B cell (primary cell): ENCODE results near the gene CFL2. TPM values are rescaled to one million over a fixed set of nuclear protein-coding genes. Genes with fewer than 3 reads are reported as not detected.

Experiments used
- ATAC-seq: fragments of 200-7000 bp; cut with Tn5 transposase; one replicate; pipeline ENCODE4 v1.10.0; 2021; ENCODE audit warnings: low read depth, mild to moderate bottlenecking, moderate number of reproducible peaks, moderate library complexity
- CTCF ChIA-PET: fragments of 350-600 bp; sonication (Branson Sonifier 250); formaldehyde crosslinking; loops from one replicate; lab custom pipeline; 2021; ENCODE audit warnings: antibody characterized with exemption, inconsistent platforms; lab: Charles Lee
- POLR2A ChIA-PET: fragments of 350-600 bp; sonication (Branson Sonifier 250); formaldehyde crosslinking; loops from one replicate; lab custom pipeline; 2021; ENCODE audit warnings: antibody characterized with exemption; lab: Charles Lee
- DNase-seq: peaks from one replicate; pipeline ENCODE4 v3.0.0; 2013
- H2AFZ ChIP-seq: 2 replicates; pipeline ENCODE4 v1.6.1; 2012; ENCODE audit warnings: mild to moderate bottlenecking, low read depth, low read length; ENCODE audit not compliant: insufficient read depth, poor library complexity, severe bottlenecking
- H3K27ac ChIP-seq, 2 donors: 1 replicate in 1 of 2; 2 replicates in 1 of 2; pipeline ENCODE4 v1.5.1; 2012 to 2013; ENCODE audit warnings: low read length in 2 of 2, mild to moderate bottlenecking in 2 of 2, moderate library complexity in 1 of 2
- H3K27me3 ChIP-seq, 4 experiments: fragments of 200-600 bp in 1 of 4; sonication (generic) in 1 of 4; replicated peaks in 1 of 4; 1 replicate in 2 of 4; 2 replicates in 2 of 4; pipeline versions ENCODE4 v1.6.1 to v1.7.0; 2013 to 2016; ENCODE audit warnings: low read length in 3 of 4, mild to moderate bottlenecking in 2 of 4, mixed read lengths in 1 of 4, moderate library complexity in 1 of 4; ENCODE audit not compliant: insufficient read depth in 4 of 4, control insufficient read depth in 3 of 4; ENCODE audit errors: control extremely low read depth in 1 of 4
- H3K36me3 ChIP-seq, 2 experiments: replicated peaks in 1 of 2; 1 replicate in 1 of 2; 2 replicates in 1 of 2; pipeline versions ENCODE4 v1.6.1 to v1.7.1; 2013; ENCODE audit warnings: low read length in 1 of 2; ENCODE audit not compliant: insufficient read depth in 2 of 2, control insufficient read depth in 1 of 2; ENCODE audit errors: control extremely low read depth in 1 of 2, extremely low read depth in 1 of 2
- H3K4me1 ChIP-seq, 2 donors: fragments of 200-600 bp in 1 of 2; sonication (generic) in 1 of 2; 1 replicate in 1 of 2; 2 replicates in 1 of 2; pipeline versions ENCODE4 v1.5.1 to v1.6.1; 2013 to 2017; ENCODE audit warnings: low read length in 2 of 2; ENCODE audit not compliant: control insufficient read depth in 2 of 2, insufficient read depth in 2 of 2
- H3K4me2 ChIP-seq: replicated peaks from 2 replicates; pipeline ENCODE3; 2012; ENCODE audit warnings: mild to moderate bottlenecking, low read depth, low read length; ENCODE audit not compliant: poor library complexity, severe bottlenecking
- H3K4me3 ChIP-seq, 5 experiments: fragments of 200-600 bp in 1 of 5; sonication (generic) in 1 of 5; 1 replicate in 3 of 5; 2 replicates in 2 of 5; pipeline versions ENCODE4 v1.5.1 to v1.7.0; 2011 to 2016; ENCODE audit warnings: low read length in 4 of 5, mild to moderate bottlenecking in 4 of 5, low read depth in 2 of 5, control low read depth in 1 of 5, moderate library complexity in 1 of 5; ENCODE audit not compliant: insufficient read depth in 1 of 5; ENCODE audit errors: control extremely low read depth in 1 of 5, extremely low read depth in 1 of 5
- H3K79me2 ChIP-seq: fragments of 200-600 bp; sonication (generic); one replicate; pipeline ENCODE4 v1.6.0; 2016; ENCODE audit warnings: low read length; ENCODE audit not compliant: control insufficient read depth, insufficient read depth
- H3K9ac ChIP-seq: fragments of 200-600 bp; sonication (generic); 2 replicates; pipeline ENCODE4 v1.6.1; 2017; ENCODE audit warnings: mild to moderate bottlenecking, low read length, moderate library complexity
- H3K9me3 ChIP-seq, 3 donors: one replicate each; pipeline versions ENCODE4 v1.6.1 to v1.7.1; 2013; ENCODE audit warnings: low read length in 2 of 3; ENCODE audit not compliant: control insufficient read depth in 2 of 3, insufficient read depth in 1 of 3; ENCODE audit errors: control extremely low read depth in 1 of 3
- H4K20me1 ChIP-seq: 2 replicates; pipeline ENCODE4 v1.6.0; 2012; ENCODE audit warnings: mild to moderate bottlenecking, low read length; ENCODE audit not compliant: insufficient read depth, control insufficient read depth, poor library complexity, severe bottlenecking
- H3K27ac Mint-ChIP-seq: one replicate; pipeline ENCODE4 v1.8.0; 2021; ENCODE audit warnings: mixed read lengths
- H3K27me3 Mint-ChIP-seq: one replicate; pipeline ENCODE4 v1.8.0; 2021; ENCODE audit warnings: mixed read lengths
- H3K4me1 Mint-ChIP-seq: one replicate; pipeline ENCODE4 v1.8.0; 2021; ENCODE audit warnings: mixed read lengths
- H3K4me3 Mint-ChIP-seq: one replicate; pipeline ENCODE4 v1.8.0; 2021; ENCODE audit warnings: mixed read lengths
- H3K9me3 Mint-ChIP-seq: one replicate; pipeline ENCODE4 v1.8.0; 2022; ENCODE audit warnings: mixed read lengths; ENCODE audit not compliant: insufficient read depth
- CTCF ChIP-seq: fragments of 200-600 bp; IDR thresholded peaks from one replicate; pipeline ENCODE4 v1.8.0; 2022; ENCODE audit warnings: antibody characterized with exemption, mild to moderate bottlenecking
- EZH2 ChIP-seq: IDR thresholded peaks from 2 replicates; pipeline ENCODE4 v1.6.1; 2012; ENCODE audit warnings: borderline replicate concordance, low read depth, mild to moderate bottlenecking, moderate library complexity, low read length; ENCODE audit not compliant: insufficient read depth, poor library complexity, severe bottlenecking
- WGBS: methylation state at CpG from one replicate; pipeline ENCODE4 v1.1.5; 2013; ENCODE audit warnings: missing lambda C conversion rate; ENCODE audit not compliant: insufficient coverage; 5-methylcytosine and 5-hydroxymethylcytosine counted together
- intact Hi-C: fragments of 100-400 bp; cut with micrococcal nuclease; formaldehyde crosslinking; loops from one replicate; pipeline ENCODE4 v1.10.0; 2022
- polyA plus RNA-seq: library from polyadenylated mRNA; depleted of rRNA; stranded (reverse); fragments of >200 nt; gene quantifications from 2 replicates; pipeline ENCODE4 v1.2.3, GENCODE V29; 2012
- total RNA-seq, 2 donors: library from RNA; stranded (reverse); fragments of 120-200 nt in 1 of 2; gene quantifications; 1 replicate in 1 of 2; 2 replicates in 1 of 2; pipeline versions ENCODE4 v1.2.3 to v1.2.4, GENCODE V29; 2013 to 2022

CFL2 gene
- total and polyA plus RNA-seq, 2 donors (not counting 1 experiment from before 2014, with no cell fraction given) = 9.6 to 21.9 TPM

GRCh38 chr14:34701808-34702207 lies 12.6 kb downstream of the CFL2 start:
- Histone ChIP-seq H3K4me3 (no peak overlapping the region), H3K79me2 (no peaks in the 10 kb centered on the region), H3K4me1 (no peaks in the 10 kb centered on the region), H4K20me1 (no peaks in the 10 kb centered on the region), H3K9ac (no peak overlapping the region), H3K27me3 (no peaks in the 10 kb centered on the region), H3K36me3 (no peaks in the 10 kb centered on the region), H3K9me3 (no peaks in the 10 kb centered on the region), H2AFZ (no peak overlapping the region), H3K27ac (no peak overlapping the region), H3K4me2 (no peak overlapping the region)
- no CpG with 5 or more reads among the region's 3 CpGs for WGBS
- CTCF ChIA-PET = interaction anchor here (0.9 kb wide), 1 partner anchor 22 kb away, joined by 4 read pairs; no protein-coding TSS in a partner anchor
- no peak for DNase-seq
- no peaks in the 10 kb centered on the region for H3K27me3 Mint-ChIP-seq
- TF ChIP-seq CTCF = no peak
- no peak for TF ChIP-seq EZH2
- H3K4me1 Mint-ChIP-seq = no peaks in the 10 kb centered on the region
- POLR2A ChIA-PET = no interaction called here
- H3K27ac Mint-ChIP-seq = no peak overlapping the region
- intact Hi-C loops = no loop called here
- no peak for ATAC-seq
- H3K4me3 Mint-ChIP-seq = no peak overlapping the region
- H3K9me3 Mint-ChIP-seq = no peaks in the 10 kb centered on the region

- CTCF ChIA-PET = interaction anchor here (1.0 to 1.4 kb wide), 2 partner anchors 22 to 24 kb away, joined by 3 read pairs; no protein-coding TSS in a partner anchor
- Mint-ChIP-seq H3K9me3 (no peaks in the 10 kb centered on the region), H3K27ac (no peak overlapping the region), H3K27me3 (no peaks in the 10 kb centered on the region), H3K4me1 (no peaks in the 10 kb centered on the region), H3K4me3 (no peak overlapping the region)
- intact Hi-C loops = no loop called here
- DNase-seq (no peak), ATAC-seq (no peak)
- H3K27ac ChIP-seq = no peak overlapping the region
- no peaks in the 10 kb centered on the region for H3K79me2 ChIP-seq
- no CpG with 5 or more reads among the region's 1 CpG for WGBS
- H4K20me1 ChIP-seq = no peaks in the 10 kb centered on the region
- H3K4me2 ChIP-seq = no peak overlapping the region
- H3K27me3 ChIP-seq = no peaks in the 10 kb centered on the region
- POLR2A ChIA-PET = no interaction called here
- no peak for TF ChIP-seq EZH2
- TF ChIP-seq CTCF = no peak
- no peaks in the 10 kb centered on the region for H3K4me1 ChIP-seq
- no peaks in the 10 kb centered on the region for H3K36me3 ChIP-seq
- no peak overlapping the region for H3K4me3 ChIP-seq
- no peaks in the 10 kb centered on the region for H3K9me3 ChIP-seq
- no peak overlapping the region for H3K9ac ChIP-seq
- no peak overlapping the region for H2AFZ ChIP-seq
These were observed 13.7 kb downstream of the CFL2 start for GRCh38 chr14:34700622-34701130.
